Activated CD8-positive, alpha-beta memory T cell treated with anti-CD3 and anti-CD28 coated beads for 48 hours (primary cell): ENCODE results near the gene HASPIN.

Source experiments
- DNase-seq, 3 experiments: peaks; one replicate each; pipeline ENCODE4 v3.0.0-alpha.2; 2020; ENCODE audit warnings: low read depth in 2 of 3, low spot score in 2 of 3

HASPIN gene

DNA sequence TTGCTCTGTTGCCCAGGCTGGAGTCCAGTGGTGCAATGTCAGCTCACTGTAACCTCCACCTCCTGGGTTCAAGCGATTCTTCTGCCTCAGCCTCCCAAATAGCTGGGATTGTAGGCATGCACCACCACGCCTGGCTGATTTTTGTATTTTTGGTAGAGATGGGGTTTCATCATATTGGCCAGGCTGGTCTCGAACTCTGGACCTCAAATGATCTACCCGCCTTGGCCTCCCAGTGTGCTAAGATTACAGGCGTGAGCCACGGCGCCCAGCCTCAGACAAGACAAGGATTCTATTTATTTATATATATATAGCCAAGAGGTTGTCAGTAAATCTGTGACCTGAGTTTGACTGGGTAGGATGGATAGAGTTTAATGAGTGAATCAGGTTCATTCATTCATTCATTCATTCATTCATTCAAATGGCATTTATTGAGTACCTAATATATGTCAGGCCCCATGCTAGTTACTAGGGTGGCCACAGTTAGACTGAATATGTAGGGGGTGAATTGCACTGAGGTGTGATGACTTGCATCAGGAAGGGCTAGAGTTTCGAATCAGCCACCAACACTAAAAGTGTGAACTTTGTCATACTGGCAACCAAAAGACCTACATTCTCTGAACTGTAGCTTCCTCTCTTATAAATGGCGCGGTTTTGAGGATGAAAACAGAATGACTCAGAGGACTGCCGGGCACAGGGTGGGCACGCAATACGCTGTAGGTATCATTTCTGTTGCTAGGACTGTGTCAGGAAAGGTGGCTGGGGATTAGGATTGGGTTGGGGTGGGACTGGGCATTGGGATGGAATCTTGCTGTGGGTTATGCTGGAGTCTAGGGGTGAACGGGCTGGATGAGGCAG lies 39.4 kb downstream of the HASPIN start:
- DNase-seq: no peak

DNA sequence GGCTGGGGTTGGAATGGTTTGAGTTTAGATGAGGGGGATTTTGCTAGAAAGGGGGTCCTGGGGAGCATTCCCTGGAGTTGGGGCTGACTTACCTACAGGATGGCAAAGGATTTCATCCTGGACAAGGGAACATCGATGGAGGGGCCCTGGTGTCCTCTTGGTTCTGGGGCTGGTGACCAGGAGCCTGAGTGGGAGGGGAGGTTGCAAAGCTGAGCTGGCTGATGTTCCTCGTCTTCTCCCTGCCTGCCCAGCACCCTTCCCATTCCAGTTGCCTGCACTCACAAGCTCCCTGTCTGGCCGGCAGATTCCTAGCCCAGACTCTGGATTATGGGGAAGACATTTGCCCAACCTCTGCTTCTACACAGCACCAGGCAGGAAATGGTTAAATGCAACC lies 40.1 kb downstream of the HASPIN start:
- no peak for DNase-seq

DNA sequence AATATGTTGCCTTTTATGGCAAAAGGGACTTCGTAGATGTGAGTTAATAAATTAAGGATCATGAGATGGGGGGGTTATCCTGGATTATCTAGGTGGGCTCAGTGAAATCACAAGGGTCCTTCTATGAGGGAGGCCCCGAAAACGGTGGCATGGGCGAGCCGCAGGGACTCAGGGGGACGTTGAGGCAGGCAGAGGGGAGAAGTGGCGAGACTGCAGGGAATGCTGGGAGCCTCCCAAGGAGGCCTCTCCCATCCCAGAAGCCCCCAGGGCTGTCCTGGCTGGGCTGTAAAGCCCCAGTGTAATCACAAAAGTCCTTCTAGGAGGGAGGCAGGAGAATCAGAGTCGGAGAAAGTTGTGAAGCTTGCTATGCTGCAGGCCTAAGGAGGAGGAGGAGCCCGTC lies 42.3 kb downstream of the HASPIN start:
- DNase-seq: no peak

DNA sequence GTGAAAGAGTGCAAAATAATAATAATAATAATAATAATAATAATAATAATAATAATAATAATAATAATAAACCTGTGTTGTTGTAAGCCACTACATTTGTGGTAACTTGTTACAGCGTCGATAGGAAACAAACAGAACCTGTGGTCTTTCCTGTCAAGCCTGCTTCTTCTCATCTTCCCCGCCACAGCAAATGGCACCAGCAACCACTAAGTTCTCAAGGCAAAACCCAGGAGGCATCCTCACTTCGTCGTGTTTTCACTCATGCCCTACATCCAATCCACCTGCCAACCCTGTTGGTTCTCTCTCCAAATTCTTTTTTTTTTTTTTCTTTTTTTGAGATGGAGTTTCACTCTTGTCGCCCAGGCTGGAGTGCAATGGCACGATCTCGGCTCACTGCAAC lies 43.1 kb downstream of the HASPIN start:
- DNase-seq: no peak

DNA sequence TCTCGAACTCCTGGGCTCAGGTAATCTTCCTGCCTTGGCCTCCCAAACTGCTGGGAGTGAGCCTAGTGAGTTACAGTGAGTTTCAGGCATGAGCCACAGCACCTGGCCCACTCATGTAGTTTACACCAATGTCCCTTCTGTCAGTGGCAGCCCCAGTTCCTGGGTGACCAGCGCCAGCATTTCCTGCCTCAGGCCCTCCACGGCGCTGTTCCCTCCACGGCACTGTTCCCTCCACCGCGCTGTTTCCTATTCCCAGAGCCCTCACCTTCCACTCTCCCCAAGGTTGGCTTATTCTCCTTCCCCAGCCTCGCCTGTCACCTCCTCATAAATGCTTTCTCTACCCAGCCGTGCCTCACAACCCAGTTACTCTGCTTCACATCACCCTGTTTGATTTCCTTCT lies 44.6 kb downstream of the HASPIN start:
- no peak for DNase-seq

DNA sequence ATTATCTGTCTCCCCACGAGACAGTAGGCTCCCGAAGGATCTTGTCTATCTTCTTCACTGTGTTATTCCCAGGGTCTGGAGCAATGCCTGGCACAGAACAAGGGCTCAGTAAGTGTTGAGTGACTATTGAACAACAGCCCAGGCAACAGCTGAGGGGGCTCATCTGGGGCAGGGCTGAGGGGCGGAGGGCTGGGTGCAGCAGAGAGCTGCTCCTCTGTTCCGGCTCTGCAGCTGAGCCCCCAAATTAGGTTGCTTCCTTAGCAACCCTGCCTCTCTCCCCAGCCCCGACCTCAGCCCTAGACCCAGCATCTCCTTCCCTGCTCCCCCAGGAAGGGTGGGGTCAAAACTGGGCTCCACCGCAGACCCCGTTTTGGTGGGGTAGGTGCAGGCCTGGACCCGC lies 45.1 kb downstream of the HASPIN start:
- DNase-seq: no peak

DNA sequence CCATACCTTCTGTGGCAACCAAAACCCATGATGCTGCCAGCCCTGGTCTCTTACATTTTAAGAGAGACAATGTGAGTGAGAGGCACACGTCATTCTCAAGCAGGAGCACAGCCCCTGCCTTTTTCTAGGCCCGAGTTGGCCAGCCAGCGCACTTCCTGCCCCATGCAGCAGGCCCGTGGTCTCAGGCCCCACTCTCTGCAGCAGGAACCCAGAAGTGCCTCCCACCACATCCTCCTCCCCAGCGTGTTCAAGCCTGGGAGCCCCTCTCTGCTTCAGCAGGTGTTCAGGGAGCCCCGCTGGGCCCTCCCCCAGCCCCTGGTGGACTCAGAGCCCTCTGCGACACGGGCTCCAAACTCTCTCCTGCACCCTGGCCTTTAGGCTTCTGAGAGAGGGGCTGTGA lies 46.8 kb downstream of the HASPIN start:
- no peak for DNase-seq

DNA sequence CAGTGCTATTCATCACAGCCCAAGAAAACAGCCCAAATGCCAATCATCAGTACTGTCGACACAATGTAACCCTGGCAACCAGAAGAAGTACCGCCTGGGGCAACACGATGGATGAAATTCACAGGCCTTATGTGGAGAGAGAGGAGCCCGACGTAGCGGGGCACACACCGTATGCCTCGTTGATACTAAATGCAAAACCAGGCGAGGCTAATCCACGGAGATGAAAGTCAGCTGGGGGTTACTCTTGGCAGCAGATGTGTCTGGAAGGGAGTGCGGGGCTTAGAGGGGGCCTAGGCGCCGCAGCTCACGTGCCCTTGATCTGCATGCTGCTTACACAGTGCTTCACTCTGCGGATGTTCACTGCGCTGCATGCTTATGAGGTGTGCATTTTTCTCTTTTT lies 47.4 kb downstream of the HASPIN start:
- no peak for DNase-seq

DNA sequence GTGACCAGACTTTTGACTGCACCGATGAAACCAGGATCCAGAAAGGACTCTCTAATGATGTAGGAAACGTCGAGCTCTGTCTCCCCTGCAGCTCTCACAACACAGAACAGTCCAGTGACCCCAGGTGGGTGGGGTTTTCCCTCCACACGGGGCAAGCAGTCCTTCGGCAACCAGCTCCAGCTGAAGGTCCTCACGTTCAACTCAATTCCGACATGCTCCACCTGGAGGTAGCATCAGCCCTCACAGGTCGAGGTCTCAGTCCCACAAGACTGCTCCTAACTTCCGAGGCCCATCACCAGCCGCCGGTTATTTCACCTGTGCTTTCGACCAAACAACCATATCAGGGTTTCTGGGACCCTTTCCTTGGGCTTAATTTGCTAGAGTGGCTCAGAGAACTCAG lies 49.1 kb downstream of the HASPIN start:
- no peak for DNase-seq

DNA sequence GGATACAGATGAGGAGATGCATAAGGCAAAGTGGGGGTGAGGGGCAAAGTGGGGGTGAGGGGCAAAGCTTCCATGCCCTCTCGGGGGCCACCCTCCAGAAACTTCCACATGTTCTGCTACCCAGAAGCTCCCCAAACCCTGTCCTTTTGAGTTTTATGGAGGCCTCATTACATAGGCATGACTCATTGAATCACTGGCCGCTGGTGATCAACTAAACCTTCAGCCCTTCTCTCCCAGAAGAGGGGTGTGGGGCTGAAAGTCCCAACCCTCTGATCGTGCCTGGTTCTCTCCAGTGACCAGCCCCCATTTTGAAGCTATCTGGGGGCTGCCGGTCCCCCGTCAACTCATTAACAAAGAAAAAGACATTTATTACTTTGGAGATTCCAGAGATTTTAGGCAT lies 49.8 kb downstream of the HASPIN start:
- DNase-seq: no peak

DNA sequence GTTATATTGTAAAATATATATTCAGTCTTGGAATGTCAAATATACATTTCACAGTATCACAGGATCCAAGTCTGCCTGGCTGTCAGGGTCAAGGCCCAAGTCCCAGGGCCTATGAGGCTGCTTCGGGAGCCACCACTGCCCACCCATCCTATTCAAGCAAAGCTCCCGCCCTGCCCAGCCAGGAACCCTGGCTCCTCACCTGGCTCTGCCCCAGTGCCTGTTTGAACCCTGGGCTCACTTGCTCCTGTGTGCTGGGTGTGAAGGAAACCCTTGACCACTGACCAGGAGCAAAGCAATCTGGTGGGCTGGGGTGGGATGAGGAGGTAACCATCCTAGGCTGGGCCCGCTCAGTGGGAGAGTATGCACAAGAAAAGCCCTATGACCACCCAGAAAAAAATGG lies 50.3 kb downstream of the HASPIN start:
- DNase-seq: no peak
